ENCODE results near the gene CCL28.
A peak's percentile ranks its signal among the peaks of the same experiment; 100 is the strongest.
"Not testable (repeated sequence)": the region's sequence is repeated elsewhere in the genome, so short reads cannot be mapped to it uniquely, and the experiment has no call there.

CCL28 gene

DNA sequence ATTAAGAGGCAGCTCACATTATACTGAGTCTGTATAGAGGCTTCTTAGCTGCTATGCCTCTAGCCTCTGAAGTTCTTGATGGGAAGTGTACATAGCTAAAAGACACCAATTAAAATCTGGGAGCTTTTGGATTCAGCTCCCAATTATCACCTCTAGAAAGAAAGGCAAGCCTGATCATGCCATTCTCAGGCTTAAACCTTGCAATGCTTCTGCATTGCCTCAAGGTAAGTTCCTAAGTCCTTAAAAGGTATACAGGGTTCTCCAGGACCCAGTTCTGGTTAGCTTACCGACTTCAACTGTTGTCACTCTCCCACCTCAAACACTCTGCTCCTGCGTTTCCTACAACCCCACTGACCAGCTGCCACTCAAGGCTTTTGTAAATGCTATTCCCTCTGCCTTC lies 17.5 kb upstream of the CCL28 start:
- TF ChIP-seq, protein P1, sequence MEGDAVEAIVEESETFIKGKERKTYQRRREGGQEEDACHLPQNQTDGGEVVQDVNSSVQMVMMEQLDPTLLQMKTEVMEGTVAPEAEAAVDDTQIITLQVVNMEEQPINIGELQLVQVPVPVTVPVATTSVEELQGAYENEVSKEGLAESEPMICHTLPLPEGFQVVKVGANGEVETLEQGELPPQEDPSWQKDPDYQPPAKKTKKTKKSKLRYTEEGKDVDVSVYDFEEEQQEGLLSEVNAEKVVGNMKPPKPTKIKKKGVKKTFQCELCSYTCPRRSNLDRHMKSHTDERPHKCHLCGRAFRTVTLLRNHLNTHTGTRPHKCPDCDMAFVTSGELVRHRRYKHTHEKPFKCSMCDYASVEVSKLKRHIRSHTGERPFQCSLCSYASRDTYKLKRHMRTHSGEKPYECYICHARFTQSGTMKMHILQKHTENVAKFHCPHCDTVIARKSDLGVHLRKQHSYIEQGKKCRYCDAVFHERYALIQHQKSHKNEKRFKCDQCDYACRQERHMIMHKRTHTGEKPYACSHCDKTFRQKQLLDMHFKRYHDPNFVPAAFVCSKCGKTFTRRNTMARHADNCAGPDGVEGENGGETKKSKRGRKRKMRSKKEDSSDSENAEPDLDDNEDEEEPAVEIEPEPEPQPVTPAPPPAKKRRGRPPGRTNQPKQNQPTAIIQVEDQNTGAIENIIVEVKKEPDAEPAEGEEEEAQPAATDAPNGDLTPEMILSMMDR (IDR thresholded peaks at IDR 0.05; ENCODE audit: insufficient read depth, low read depth, low read length, missing control alignments): no peak
- peak; percentile 90 for DNase-seq (ENCODE audit: low read depth)
- no peak overlapping the region for H3K4me3 ChIP-seq (ENCODE audit: low read length)

DNA sequence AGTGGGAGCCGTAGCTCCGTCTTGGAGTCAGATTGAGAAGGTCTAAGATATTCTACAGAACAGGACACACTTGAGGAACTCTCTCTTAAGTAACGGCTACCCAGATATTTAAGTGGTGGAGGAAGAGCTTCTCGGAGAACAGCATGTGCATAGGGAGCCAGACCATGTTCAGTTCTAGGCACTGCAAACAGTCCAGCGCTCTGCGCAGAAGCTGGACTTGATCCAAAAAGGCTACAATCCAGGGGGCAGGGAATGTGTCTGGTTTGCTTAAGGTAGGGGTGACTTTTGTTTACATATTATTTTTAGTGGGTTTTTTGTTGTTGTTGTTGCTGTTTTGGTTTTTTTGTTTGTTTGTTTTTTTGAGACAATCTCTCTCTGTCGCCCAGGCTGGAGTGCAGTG lies 16.8 kb upstream of the CCL28 start:
- TF ChIP-seq, protein P1 (IDR thresholded peaks at IDR 0.05; ENCODE audit: insufficient read depth, low read depth, low read length, missing control alignments): no peak
- DNase-seq (ENCODE audit: low read depth): no peak
- no peak overlapping the region for H3K4me3 ChIP-seq (ENCODE audit: low read length)

DNA sequence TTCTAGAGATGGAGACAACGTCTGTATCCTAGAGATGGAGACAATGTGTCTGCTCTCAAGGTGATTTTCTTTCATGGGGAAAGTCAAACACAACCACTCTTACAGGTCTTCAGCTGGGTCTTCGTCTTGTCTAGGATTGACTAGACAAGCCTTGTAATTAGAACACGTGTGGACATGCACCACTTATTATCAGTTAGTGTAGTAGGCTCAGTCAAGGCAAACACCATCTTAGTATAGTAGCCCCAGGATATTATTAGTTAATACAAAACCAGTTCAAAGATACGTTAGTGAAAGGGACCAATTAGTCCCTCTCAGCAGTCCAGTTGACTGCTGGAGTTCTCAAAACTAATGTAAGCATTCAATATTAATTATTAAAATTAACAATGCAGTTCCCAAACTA lies 15.1 kb upstream of the CCL28 start:
- peak; percentile 70 for DNase-seq (ENCODE audit: low read depth)
- TF ChIP-seq, protein P1 (IDR thresholded peaks at IDR 0.05; ENCODE audit: insufficient read depth, low read depth, low read length, missing control alignments): no peak

DNA sequence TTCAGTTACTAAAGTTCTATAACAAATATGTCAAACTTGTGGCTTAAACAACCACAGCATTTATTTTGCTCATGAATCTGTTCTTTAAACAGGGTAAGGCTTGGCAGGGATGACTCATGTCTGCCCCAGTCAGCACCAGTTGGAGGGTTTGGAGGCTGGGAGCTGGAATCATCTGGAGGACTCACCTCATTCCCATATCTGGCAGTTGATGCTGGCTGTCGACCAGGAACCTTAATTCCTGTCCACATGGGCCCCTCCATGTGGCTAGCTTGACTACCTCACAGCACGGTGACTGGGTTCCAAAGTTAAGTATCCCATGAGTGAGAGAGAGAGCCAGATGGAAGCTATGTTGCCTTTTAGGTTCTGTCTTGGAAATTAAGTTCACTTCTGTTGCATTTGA lies 13.8 kb upstream of the CCL28 start:
- TF ChIP-seq, protein P1 (IDR thresholded peaks at IDR 0.05; ENCODE audit: insufficient read depth, low read depth, low read length, missing control alignments): no peak
- H3K4me3 ChIP-seq (ENCODE audit: low read length): no peak overlapping the region
- peak; percentile 94 for DNase-seq (ENCODE audit: low read depth)

More for the DNA sequence above, 15.1 kb upstream of the CCL28 start:
- H3K4me3 ChIP-seq (ENCODE audit: low read length): no peak overlapping the region

DNA sequence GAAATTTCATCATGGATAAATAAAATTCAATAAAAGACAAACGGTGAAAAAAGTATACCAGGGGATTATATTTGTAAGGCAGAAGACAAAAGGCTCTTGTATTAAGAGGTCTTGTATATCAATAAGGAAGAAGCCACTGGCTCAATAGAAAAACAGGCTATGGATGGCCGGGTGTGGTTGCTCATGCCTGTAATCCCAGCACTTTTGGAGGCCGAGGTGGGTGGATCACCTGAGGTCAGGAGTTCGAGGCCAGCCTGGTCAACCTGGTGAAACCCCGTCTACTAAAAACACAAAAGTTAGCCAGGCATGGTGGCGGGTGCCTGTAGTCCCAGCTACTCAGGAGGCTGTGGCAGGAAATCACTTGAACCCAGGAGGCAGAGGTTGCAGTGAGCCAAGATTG lies 10.9 kb upstream of the CCL28 start:
- not testable (repeated sequence) for DNase-seq (ENCODE audit: low read depth); H3K4me3 ChIP-seq (ENCODE audit: low read length)

DNA sequence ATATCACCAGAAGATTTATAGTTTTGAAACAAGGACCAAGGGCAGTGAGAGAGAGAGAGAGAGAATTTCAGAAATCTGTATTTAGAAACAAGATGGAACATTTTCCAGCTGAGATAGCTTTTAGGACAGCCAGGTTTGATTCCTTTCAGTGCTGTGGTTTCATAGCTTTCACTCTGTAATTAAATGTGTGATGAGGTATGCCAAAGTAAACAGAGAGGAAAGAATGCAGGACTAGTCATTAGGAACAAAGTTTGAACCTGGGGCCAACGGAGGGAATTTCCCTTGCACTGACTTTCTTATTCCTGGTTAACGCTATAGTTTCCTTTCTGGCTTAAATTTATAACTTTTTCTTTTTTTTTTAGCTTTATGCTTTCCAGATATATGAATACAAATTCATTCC lies 10.0 kb upstream of the CCL28 start:
- H3K4me3 ChIP-seq (ENCODE audit: low read length): no peak overlapping the region
- TF ChIP-seq, protein P1 (IDR thresholded peaks at IDR 0.05; ENCODE audit: insufficient read depth, low read depth, low read length, missing control alignments): no peak
- peak; percentile 91 for DNase-seq (ENCODE audit: low read depth)

DNA sequence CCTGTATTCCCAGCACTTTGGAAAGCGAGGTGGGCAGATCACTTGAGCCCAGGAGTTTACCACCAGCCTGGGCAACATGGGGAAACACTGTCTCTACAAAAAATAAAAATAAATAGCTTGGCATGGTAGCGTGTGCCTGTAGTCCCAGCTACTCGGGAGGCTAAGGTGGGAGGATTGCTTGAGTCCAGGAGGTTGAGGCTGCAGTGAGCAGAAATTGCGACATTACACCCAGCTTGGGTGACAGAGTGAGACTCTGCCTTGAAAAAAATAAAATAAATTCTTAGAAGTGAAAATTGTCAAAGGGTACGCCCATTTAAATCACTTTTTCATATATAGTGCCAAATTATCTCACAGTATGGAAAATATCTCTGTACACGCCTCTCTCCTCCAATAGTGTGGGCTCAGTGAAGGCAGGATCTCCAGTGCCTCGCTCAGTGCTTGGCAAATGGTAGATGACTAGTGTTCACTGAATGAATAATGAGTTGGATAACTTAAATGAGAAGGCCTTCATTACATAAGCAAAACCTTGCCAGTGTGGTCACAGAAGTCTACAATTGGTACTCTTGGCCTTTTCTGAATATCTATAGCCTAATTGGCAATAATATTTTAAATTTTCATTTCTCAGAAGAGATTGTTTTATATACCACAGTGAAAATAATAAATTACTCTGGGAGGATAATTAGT lies 9.4 kb upstream of the CCL28 start:
- TF ChIP-seq, protein P1 (IDR thresholded peaks at IDR 0.05; ENCODE audit: insufficient read depth, low read depth, low read length, missing control alignments): no peak

More for the DNA sequence above, 9.4 kb upstream of the CCL28 start:
- peak; percentile 49 for DNase-seq (ENCODE audit: low read depth)
- no peak overlapping the region for H3K4me3 ChIP-seq (ENCODE audit: low read length)

Data from epithelial cell of esophagus (primary cell).